ENCODE results near the gene TNFAIP8L3. TPM values are rescaled to one million over a fixed set of nuclear protein-coding genes. Genes with fewer than 3 reads are reported as not detected.

TNFAIP8L3 gene
- polyA plus RNA-seq, 2 of the 4 experiments (the other 2 are of a cell fraction), result 0.26 to 1.8 TPM

GRCh38 chr15:51011212-51011611 is 83.5 kb downstream of the TNFAIP8L3 start:
- ATAC-seq, result no peak
- TF ChIP-seq EHF (CRISPR knock-in tag; IDR thresholded peaks at IDR 0.05), result no peak
- TF ChIP-seq FOXS1 (CRISPR knock-in tag; IDR thresholded peaks at IDR 0.05), result no peak
- TF ChIP-seq KDM1A (IDR thresholded peaks at IDR 0.05; ENCODE audit: low read depth), result no peak
- TF ChIP-seq REST (IDR thresholded peaks at IDR 0.05), result no peak
- no peak for TF ChIP-seq BHLHE40 (IDR thresholded peaks at IDR 0.05; ENCODE audit: low read depth, low read length)
- TF ChIP-seq CHD2 (IDR thresholded peaks at IDR 0.05; ENCODE audit: low read length, partially characterized antibody), result no peak
- TF ChIP-seq RCOR1 (IDR thresholded peaks at IDR 0.05; ENCODE audit: low read depth, low read length), result no peak
- no peak for TF ChIP-seq HOXB13 (CRISPR knock-in tag; IDR thresholded peaks at IDR 0.05; ENCODE audit: low read depth)
- no peak for TF ChIP-seq MAX (IDR thresholded peaks at IDR 0.05)
- no peak for TF ChIP-seq MAZ (IDR thresholded peaks at IDR 0.05; ENCODE audit: borderline replicate concordance, low read depth, low read length)
- no peak for TF ChIP-seq GATA3 (IDR thresholded peaks at IDR 0.05; ENCODE audit: borderline replicate concordance)
- TF ChIP-seq NR3C1 (IDR thresholded peaks at IDR 0.05), result no peak
- TF ChIP-seq MAFK (IDR thresholded peaks at IDR 0.05; ENCODE audit: partially characterized antibody), result no peak
- no peak for TF ChIP-seq ZNF302 (CRISPR knock-in tag; IDR thresholded peaks at IDR 0.05)
- no peak for TF ChIP-seq JUN (IDR thresholded peaks at IDR 0.05)
- 90% methylated on average over 1 of the region's 1 CpG for WGBS (ENCODE audit: missing lambda C conversion rate)
- no peak for FAIRE-seq
- Histone ChIP-seq H3K9me3 (no peaks in the 10 kb centered on the region), H3K27ac (no peak overlapping the region), H3K4me3 (no peak overlapping the region), H3K4me2 (no peak overlapping the region), H3K4me1 (no peaks in the 10 kb centered on the region)
- CTCF ChIA-PET, result interaction anchor here (0.7 kb wide), 2 partner anchors 14 to 242 kb away, joined by 3 read pairs; no protein-coding TSS in a partner anchor
- DNase-seq (ENCODE audit: low read depth in 1 of 2, low spot score in 1 of 2), result no peak
- POLR2A ChIA-PET, result no interaction called here

GRCh38 chr15:51007131-51007666 is 87.5 kb downstream of the TNFAIP8L3 start:
- POLR2A ChIA-PET, result no interaction called here
- CTCF ChIA-PET, result no interaction called here
- no peak overlapping the region for H3K4me3 ChIP-seq
- H3K27ac ChIP-seq, result no peak overlapping the region
- TF ChIP-seq MAFK (IDR thresholded peaks at IDR 0.05; ENCODE audit: partially characterized antibody), result no peak
- TF ChIP-seq BCL3 (IDR thresholded peaks at IDR 0.05), result no peak
- TF ChIP-seq RFX5 (IDR thresholded peaks at IDR 0.05), result no peak
- TF ChIP-seq POLR2A (IDR thresholded peaks at IDR 0.05; ENCODE audit: low read length), result no peak
- no peak for TF ChIP-seq ZC3H11A (IDR thresholded peaks at IDR 0.05)
- no peak for TF ChIP-seq KDM1A (IDR thresholded peaks at IDR 0.05; ENCODE audit: low read depth)
- TF ChIP-seq KDM5A (IDR thresholded peaks at IDR 0.05), result no peak
- TF ChIP-seq JUN (IDR thresholded peaks at IDR 0.05), result no peak
- no peak for TF ChIP-seq FOSB (CRISPR knock-in tag; IDR thresholded peaks at IDR 0.05)
- no peak for TF ChIP-seq RARB (CRISPR knock-in tag; IDR thresholded peaks at IDR 0.05)
- TF ChIP-seq FOSL2 (IDR thresholded peaks at IDR 0.05), result no peak
- no peak for TF ChIP-seq FOSL2 (CRISPR knock-in tag; IDR thresholded peaks at IDR 0.05)
- TF ChIP-seq EHF (CRISPR knock-in tag; IDR thresholded peaks at IDR 0.05), result no peak
- TF ChIP-seq NR3C1 (IDR thresholded peaks at IDR 0.05), result no peak
- no peak for TF ChIP-seq HOXB5 (CRISPR knock-in tag; IDR thresholded peaks at IDR 0.05)
- TF ChIP-seq USF2 (IDR thresholded peaks at IDR 0.05), result no peak
- ATAC-seq, result no peak
- DNase-seq (ENCODE audit: low read depth in 1 of 2, low spot score in 1 of 2), result no peak
- H3K9me3 ChIP-seq, result no peaks in the 10 kb centered on the region
- no peak for FAIRE-seq
- no peak overlapping the region for H3K4me2 ChIP-seq
- H3K4me1 ChIP-seq, result peaks cover 10% of the 10 kb centered on the region; the same call in 2 of the 3 replicates
- 76% methylated on average over 4 of the region's 4 CpGs for WGBS (ENCODE audit: missing lambda C conversion rate)
